ENCODE results near the gene PTPN9.

DNA sequence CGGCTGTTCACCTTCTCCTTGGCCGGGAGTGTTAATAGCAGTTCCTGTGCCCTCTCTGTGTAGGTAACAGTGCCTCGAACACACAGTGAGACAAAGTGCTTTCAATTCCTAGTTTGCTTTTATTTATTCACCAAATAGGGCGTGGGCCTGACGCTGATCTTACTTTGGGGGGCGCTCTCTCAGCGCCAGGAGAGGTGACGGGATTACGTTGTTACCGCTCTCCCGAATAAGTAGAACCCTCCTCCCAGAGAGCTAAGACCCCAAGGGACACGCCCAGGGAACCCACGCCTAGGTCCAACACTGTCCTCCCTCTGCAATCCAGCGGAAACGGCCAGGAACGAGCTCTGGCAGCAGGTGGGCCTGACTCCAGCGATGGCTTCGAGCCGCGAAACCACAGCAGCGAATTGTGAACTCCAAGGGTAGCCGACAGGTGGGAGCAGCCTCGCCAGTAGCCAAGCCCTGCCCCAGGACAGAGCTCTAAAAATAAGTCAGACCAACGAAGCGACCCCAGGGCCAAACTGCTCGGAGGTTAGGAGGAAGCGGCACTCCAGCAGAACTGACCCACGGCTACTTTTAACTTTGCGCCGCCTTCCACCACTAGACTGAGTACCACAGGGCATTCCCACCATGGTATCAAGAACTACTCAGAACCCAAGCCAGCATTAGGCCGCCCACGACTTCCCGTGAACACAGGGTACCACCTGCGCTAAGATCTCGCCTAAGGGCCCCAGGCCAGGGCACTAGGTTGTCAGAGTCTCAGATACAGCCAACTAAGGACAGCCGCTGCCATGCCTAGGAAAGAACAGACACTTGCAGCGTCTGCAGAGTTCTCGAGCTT lies 126.0 kb downstream of the PTPN9 start:
- TF ChIP-seq, protein P1, sequence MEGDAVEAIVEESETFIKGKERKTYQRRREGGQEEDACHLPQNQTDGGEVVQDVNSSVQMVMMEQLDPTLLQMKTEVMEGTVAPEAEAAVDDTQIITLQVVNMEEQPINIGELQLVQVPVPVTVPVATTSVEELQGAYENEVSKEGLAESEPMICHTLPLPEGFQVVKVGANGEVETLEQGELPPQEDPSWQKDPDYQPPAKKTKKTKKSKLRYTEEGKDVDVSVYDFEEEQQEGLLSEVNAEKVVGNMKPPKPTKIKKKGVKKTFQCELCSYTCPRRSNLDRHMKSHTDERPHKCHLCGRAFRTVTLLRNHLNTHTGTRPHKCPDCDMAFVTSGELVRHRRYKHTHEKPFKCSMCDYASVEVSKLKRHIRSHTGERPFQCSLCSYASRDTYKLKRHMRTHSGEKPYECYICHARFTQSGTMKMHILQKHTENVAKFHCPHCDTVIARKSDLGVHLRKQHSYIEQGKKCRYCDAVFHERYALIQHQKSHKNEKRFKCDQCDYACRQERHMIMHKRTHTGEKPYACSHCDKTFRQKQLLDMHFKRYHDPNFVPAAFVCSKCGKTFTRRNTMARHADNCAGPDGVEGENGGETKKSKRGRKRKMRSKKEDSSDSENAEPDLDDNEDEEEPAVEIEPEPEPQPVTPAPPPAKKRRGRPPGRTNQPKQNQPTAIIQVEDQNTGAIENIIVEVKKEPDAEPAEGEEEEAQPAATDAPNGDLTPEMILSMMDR (IDR thresholded peaks at IDR 0.05; ENCODE audit: low read length), result peak; percentile 70; the same call in 1 of the 2 replicates
- no peak for TF ChIP-seq EZH2 (IDR thresholded peaks at IDR 0.05; ENCODE audit: borderline replicate concordance, low read length)
